SK-N-SH (cell line): Measurements from ENCODE around the gene SAXO1. TPM values are rescaled to one million over a fixed set of nuclear protein-coding genes. Genes with fewer than 3 reads are reported as not detected.

Experiments
- CTCF ChIA-PET: fragments of 300-600, 350-600 bp; formaldehyde crosslinking; extraction: SDS; loops from one replicate; lab custom pipeline; 2021; lab: Yijun Ruan, JAX
- POLR2A ChIA-PET: fragments of 350-600 bp; sonication (Branson Sonifier 250); formaldehyde crosslinking; extraction: SDS; loops from one replicate; lab custom pipeline; 2020; ENCODE audit warnings: antibody characterized with exemption, inconsistent platforms; lab: Yijun Ruan, JAX
- DNase-seq: peaks from one replicate; pipeline ENCODE4 v3.0.0; 2012
- H2AFZ ChIP-seq: fragments of 200-600 bp; sonication (generic); 2 replicates; pipeline ENCODE4 v1.8.1; 2016; ENCODE audit warnings: antibody characterized with exemption, mild to moderate bottlenecking, low read depth
- H3F3A ChIP-seq: fragments of 200-600 bp; sonication (generic); replicated peaks from 2 replicates; pipeline ENCODE3; 2016; ENCODE audit warnings: antibody characterized with exemption, mild to moderate bottlenecking; ENCODE audit not compliant: insufficient read depth
- H3K27ac ChIP-seq, 2 experiments: fragments of 200-500 bp in 1 of 2; fragments of 200-600 bp in 1 of 2; sonication (Bioruptor generic) in 1 of 2; sonication (generic), shearing (Covaris generic) in 1 of 2; 2 replicates each; pipeline versions ENCODE4 v1.5.1 to v1.6.1; 2014 to 2016; ENCODE audit warnings: low read depth in 2 of 2, inconsistent platforms in 1 of 2, low read length in 1 of 2, mild to moderate bottlenecking in 1 of 2, mixed read lengths in 1 of 2
- H3K27me3 ChIP-seq: fragments of 200-600 bp; sonication (generic), shearing (Covaris generic); 2 replicates; pipeline ENCODE4 v1.6.1; 2016; ENCODE audit warnings: mixed run types; ENCODE audit not compliant: insufficient read depth
- H3K36me3 ChIP-seq, 2 experiments: fragments of 200-500 bp in 1 of 2; fragments of 200-600 bp in 1 of 2; sonication (Bioruptor generic) in 1 of 2; sonication (generic) in 1 of 2; replicated peaks in 1 of 2; 2 replicates each; pipeline versions ENCODE3 to v1.5.1; 2014 to 2016; ENCODE audit warnings: low read length in 1 of 2, mild to moderate bottlenecking in 1 of 2; ENCODE audit not compliant: insufficient read depth in 2 of 2, control insufficient read depth in 1 of 2
- H3K4me1 ChIP-seq, 2 experiments: fragments of 200-500 bp in 1 of 2; fragments of 200-600 bp in 1 of 2; sonication (Bioruptor generic) in 1 of 2; sonication (generic), shearing (Covaris generic) in 1 of 2; 2 replicates each; pipeline versions ENCODE4 v1.5.1 to v1.6.1; 2014 to 2016; ENCODE audit warnings: low read depth in 1 of 2, low read length in 1 of 2, mixed run types in 1 of 2; ENCODE audit not compliant: insufficient read depth in 2 of 2, control insufficient read depth in 1 of 2
- H3K4me2 ChIP-seq: fragments of 200-600 bp; sonication (generic), shearing (Covaris generic); 2 replicates; pipeline ENCODE4 v1.6.1; 2017; ENCODE audit warnings: mixed run types
- H3K4me3 ChIP-seq, 2 experiments: fragments of 200-500 bp in 1 of 2; fragments of 200-600 bp in 1 of 2; sonication (Bioruptor generic) in 1 of 2; sonication (generic), shearing (Covaris generic) in 1 of 2; 2 replicates each; pipeline versions ENCODE4 v1.5.1 to v1.8.1; 2014 to 2016; ENCODE audit warnings: low read depth in 2 of 2, inconsistent platforms in 1 of 2, low read length in 1 of 2, mild to moderate bottlenecking in 1 of 2, mixed read lengths in 1 of 2, moderate library complexity in 1 of 2
- H3K79me2 ChIP-seq: fragments of 200-600 bp; sonication (generic); 2 replicates; pipeline ENCODE4 v1.8.1; 2017; ENCODE audit warnings: mild to moderate bottlenecking; ENCODE audit not compliant: insufficient read depth
- H3K9ac ChIP-seq: fragments of 200-600 bp; sonication (generic); 2 replicates; pipeline ENCODE4 v1.6.1; 2017; ENCODE audit warnings: mixed run types
- H3K9me2 ChIP-seq: fragments of 200-600 bp; sonication (generic); 2 replicates; pipeline ENCODE4 v1.6.1; 2017; ENCODE audit warnings: mixed run types
- H3K9me3 ChIP-seq: fragments of 200-600 bp; sonication (generic); 2 replicates; pipeline ENCODE4 v1.6.1; 2017; ENCODE audit warnings: mixed run types, mild to moderate bottlenecking, moderate library complexity
- H4K20me1 ChIP-seq: fragments of 200-600 bp; sonication (generic); 2 replicates; pipeline ENCODE4 v1.6.1; 2017; ENCODE audit warnings: mild to moderate bottlenecking, mixed run types; ENCODE audit not compliant: insufficient read depth
- CHD2 ChIP-seq: fragments of 150-350 bp; IDR thresholded peaks from 2 replicates; pipeline ENCODE4 v1.6.1; 2018; ENCODE audit warnings: low read length; ENCODE audit not compliant: partially characterized antibody
- EP300 ChIP-seq, 2 experiments: IDR thresholded peaks; 2 replicates each; pipeline versions ENCODE4 v1.4.0 to v1.6.1; 2012; ENCODE audit warnings: borderline replicate concordance in 1 of 2, low read depth in 1 of 2, low read length in 1 of 2
- FOXJ3 ChIP-seq: sonication (generic); formaldehyde crosslinking; IDR thresholded peaks from 2 replicates; pipeline ENCODE4 v1.5.1; 2020; ENCODE audit warnings: mild to moderate bottlenecking, missing genetic modification reagents
- FOXM1 ChIP-seq: IDR thresholded peaks from 2 replicates; pipeline ENCODE4 v1.4.0; 2012; ENCODE audit warnings: low read depth, mild to moderate bottlenecking
- GABPA ChIP-seq: IDR thresholded peaks from 2 replicates; pipeline ENCODE4 v1.4.0; 2012; ENCODE audit warnings: low read depth, mild to moderate bottlenecking
- GATA2 ChIP-seq: sonication (generic); formaldehyde crosslinking; IDR thresholded peaks from 2 replicates; pipeline ENCODE4 v1.5.0; 2020; ENCODE audit warnings: mild to moderate bottlenecking, missing genetic modification reagents
- IRF3 ChIP-seq: fragments of 150-350 bp; IDR thresholded peaks from 2 replicates; pipeline ENCODE4 v1.6.1; 2016; ENCODE audit warnings: mild to moderate bottlenecking, low read depth, low read length
- JUND ChIP-seq: IDR thresholded peaks from 2 replicates; pipeline ENCODE4 v1.4.0; 2012
- MXI1 ChIP-seq: IDR thresholded peaks from 2 replicates; pipeline ENCODE4 v1.6.1; 2012; ENCODE audit warnings: mild to moderate bottlenecking, low read depth, low read length, improper control_type of control experiment
- RCOR1 ChIP-seq: fragments of 150-350 bp; IDR thresholded peaks from 2 replicates; pipeline ENCODE4 v1.6.1; 2017; ENCODE audit warnings: antibody characterized with exemption, low read length
- TEAD4 ChIP-seq: IDR thresholded peaks from 2 replicates; pipeline ENCODE4 v1.4.0; 2012; ENCODE audit warnings: mild to moderate bottlenecking, borderline replicate concordance; ENCODE audit not compliant: insufficient read depth
- YY1 ChIP-seq: IDR thresholded peaks from 2 replicates; pipeline ENCODE4 v1.4.0; 2012; ENCODE audit warnings: low read depth, mild to moderate bottlenecking
- polyA plus RNA-seq, 3 experiments: library from polyadenylated mRNA; depleted of rRNA; stranded (reverse); fragments of >200 nt; gene quantifications; 2 replicates each; pipeline ENCODE4 v1.2.3, GENCODE V29; 2012
- TF ChIP-seq, protein P1 (sequence below): IDR thresholded peaks from 2 replicates; pipeline ENCODE4 v1.6.1; 2012; ENCODE audit warnings: mild to moderate bottlenecking, low read depth, low read length, moderate library complexity
- TF ChIP-seq, protein P2 (sequence below): IDR thresholded peaks from 2 replicates; pipeline ENCODE4 v1.4.0; 2012; ENCODE audit warnings: low read depth, borderline replicate concordance
- TF ChIP-seq, protein P3 (sequence below): IDR thresholded peaks from 2 replicates; pipeline ENCODE4 v1.4.0; 2012; ENCODE audit warnings: low read depth, borderline replicate concordance

The SAXO1 gene
- polyA plus RNA-seq, 1 of the 3 experiments (the other 2 are of a cell fraction), result 0.03 TPM

DNA sequence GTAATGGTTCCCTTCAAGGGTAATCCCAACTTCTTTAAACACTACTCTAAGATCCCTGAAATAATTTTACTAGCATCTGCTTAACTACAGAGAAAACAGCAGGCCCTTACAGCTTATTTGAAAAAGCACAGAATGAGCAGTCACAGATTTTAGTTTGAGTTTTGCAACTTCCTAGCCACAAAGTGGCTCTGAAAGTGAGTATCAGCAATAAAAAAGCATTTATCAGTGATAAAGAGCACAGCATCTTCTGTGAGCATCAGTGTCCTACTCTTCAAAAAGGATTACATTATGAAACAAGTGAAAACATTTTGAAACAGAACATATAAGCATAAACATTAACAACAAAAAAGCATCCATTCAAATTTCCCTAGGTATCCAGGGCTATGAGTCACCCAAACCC is 45.0 kb downstream of the SAXO1 start (continued):
- TF ChIP-seq, protein P1, sequence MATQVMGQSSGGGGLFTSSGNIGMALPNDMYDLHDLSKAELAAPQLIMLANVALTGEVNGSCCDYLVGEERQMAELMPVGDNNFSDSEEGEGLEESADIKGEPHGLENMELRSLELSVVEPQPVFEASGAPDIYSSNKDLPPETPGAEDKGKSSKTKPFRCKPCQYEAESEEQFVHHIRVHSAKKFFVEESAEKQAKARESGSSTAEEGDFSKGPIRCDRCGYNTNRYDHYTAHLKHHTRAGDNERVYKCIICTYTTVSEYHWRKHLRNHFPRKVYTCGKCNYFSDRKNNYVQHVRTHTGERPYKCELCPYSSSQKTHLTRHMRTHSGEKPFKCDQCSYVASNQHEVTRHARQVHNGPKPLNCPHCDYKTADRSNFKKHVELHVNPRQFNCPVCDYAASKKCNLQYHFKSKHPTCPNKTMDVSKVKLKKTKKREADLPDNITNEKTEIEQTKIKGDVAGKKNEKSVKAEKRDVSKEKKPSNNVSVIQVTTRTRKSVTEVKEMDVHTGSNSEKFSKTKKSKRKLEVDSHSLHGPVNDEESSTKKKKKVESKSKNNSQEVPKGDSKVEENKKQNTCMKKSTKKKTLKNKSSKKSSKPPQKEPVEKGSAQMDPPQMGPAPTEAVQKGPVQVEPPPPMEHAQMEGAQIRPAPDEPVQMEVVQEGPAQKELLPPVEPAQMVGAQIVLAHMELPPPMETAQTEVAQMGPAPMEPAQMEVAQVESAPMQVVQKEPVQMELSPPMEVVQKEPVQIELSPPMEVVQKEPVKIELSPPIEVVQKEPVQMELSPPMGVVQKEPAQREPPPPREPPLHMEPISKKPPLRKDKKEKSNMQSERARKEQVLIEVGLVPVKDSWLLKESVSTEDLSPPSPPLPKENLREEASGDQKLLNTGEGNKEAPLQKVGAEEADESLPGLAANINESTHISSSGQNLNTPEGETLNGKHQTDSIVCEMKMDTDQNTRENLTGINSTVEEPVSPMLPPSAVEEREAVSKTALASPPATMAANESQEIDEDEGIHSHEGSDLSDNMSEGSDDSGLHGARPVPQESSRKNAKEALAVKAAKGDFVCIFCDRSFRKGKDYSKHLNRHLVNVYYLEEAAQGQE, result no peak
- no peak for TF ChIP-seq JUND

DNA sequence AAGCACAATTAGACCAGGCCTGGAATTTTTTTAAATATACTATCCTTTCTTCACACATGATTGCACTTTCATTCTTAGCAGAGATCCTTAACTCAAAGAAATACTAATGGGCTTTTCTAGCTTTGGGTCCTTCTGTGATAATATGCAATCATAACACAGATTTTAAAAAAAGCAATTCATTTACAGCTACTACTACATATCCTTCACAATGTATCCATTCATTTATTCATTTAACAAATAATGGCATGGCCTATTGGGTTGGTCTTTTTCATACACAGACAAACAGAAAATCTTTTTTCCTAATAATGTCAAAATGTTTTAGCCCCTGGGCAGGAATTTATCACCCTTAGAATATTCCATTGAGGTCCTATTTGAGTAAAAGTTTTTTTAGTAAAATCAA is 47.0 kb downstream of the SAXO1 start:
- Histone ChIP-seq H3K9ac (no peak overlapping the region), H3K27ac (no peak overlapping the region; a peak in 1 of 4 replicates), H3K27me3 (no peaks in the 10 kb centered on the region), H3K9me3 (no peaks in the 10 kb centered on the region), H2AFZ (no peak overlapping the region), H3K36me3 (no peaks in the 10 kb centered on the region), H3K4me3 (no peak overlapping the region), H3K79me2 (no peaks in the 10 kb centered on the region), H3F3A (no peaks in the 10 kb centered on the region), H3K4me1 (no peaks in the 10 kb centered on the region; a peak in 2 of 4 replicates), H4K20me1 (no peaks in the 10 kb centered on the region), H3K4me2 (no peak overlapping the region), H3K9me2 (no peaks in the 10 kb centered on the region)
- TF ChIP-seq EP300 (IDR thresholded peaks at IDR 0.05; ENCODE audit: borderline replicate concordance in 1 of 2, low read depth in 1 of 2, low read length in 1 of 2) (no peak), CHD2 (no peak), IRF3 (no peak), FOXJ3 (CRISPR knock-in tag) (no peak), GABPA (no peak), FOXM1 (no peak), YY1 (no peak), TEAD4 (no peak), MXI1 (no peak), GATA2 (CRISPR knock-in tag) (no peak), RCOR1 (no peak)
- TF ChIP-seq, protein P2, sequence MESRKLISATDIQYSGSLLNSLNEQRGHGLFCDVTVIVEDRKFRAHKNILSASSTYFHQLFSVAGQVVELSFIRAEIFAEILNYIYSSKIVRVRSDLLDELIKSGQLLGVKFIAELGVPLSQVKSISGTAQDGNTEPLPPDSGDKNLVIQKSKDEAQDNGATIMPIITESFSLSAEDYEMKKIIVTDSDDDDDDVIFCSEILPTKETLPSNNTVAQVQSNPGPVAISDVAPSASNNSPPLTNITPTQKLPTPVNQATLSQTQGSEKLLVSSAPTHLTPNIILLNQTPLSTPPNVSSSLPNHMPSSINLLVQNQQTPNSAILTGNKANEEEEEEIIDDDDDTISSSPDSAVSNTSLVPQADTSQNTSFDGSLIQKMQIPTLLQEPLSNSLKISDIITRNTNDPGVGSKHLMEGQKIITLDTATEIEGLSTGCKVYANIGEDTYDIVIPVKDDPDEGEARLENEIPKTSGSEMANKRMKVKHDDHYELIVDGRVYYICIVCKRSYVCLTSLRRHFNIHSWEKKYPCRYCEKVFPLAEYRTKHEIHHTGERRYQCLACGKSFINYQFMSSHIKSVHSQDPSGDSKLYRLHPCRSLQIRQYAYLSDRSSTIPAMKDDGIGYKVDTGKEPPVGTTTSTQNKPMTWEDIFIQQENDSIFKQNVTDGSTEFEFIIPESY, result no peak
- TF ChIP-seq, protein P3, sequence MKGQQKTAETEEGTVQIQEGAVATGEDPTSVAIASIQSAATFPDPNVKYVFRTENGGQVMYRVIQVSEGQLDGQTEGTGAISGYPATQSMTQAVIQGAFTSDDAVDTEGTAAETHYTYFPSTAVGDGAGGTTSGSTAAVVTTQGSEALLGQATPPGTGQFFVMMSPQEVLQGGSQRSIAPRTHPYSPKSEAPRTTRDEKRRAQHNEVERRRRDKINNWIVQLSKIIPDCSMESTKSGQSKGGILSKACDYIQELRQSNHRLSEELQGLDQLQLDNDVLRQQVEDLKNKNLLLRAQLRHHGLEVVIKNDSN, result no peak
- POLR2A ChIA-PET, result no interaction called here
- no peak for DNase-seq
- CTCF ChIA-PET, result no interaction called here
